Midbrain (tissue), 1 donor: ENCODE measurements around the gene SLC7A7.
"Not testable (repeated sequence)": the region's sequence is repeated elsewhere in the genome, so short reads cannot be mapped to it uniquely, and the experiment has no call there.

Source experiments
- DNase-seq: peaks from one replicate; lab custom pipeline; 2025; lab: John Stamatoyannopoulos, UW

The SLC7A7 gene

GRCh38 chr14:22843123-22843925, 28.1 kb upstream of the SLC7A7 start:
- no peak for DNase-seq

GRCh38 chr14:22842211-22843122, 27.2 kb upstream of the SLC7A7 start:
- DNase-seq: no peak

DNA sequence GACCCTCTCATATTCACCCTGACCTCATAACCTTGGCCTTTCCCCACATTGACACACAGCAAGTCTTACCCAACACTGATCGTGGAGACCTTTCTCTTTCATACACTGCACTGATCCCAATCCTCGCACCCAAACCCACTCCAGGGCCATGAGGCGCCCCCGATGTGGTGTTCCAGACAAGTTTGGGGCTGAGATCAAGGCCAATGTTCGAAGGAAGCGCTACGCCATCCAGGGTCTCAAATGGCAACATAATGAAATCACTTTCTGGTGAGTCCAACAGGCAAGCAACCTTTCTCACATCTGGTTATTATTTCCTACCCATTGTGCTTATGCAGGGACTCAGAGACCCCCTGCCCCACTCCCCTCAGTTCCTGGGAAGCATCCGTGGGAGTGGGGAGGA, 26.5 kb upstream of the SLC7A7 start:
- no peak for DNase-seq

DNA sequence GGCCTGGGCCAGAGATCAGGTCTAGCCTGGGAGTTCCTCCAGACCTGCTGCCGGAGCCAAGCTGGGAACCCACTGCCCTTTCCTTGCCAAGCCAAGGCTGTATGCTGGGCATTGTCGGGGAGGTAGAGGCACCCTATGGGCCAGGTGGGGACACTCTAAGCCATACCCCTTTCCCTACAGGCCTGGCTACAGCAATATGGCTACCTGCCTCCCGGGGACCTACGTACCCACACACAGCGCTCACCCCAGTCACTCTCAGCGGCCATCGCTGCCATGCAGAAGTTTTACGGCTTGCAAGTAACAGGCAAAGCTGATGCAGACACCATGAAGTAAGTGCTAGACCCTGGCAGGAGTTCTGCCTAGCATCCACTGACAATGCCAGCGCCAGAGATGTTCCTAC, 26.1 kb upstream of the SLC7A7 start:
- DNase-seq: no peak

DNA sequence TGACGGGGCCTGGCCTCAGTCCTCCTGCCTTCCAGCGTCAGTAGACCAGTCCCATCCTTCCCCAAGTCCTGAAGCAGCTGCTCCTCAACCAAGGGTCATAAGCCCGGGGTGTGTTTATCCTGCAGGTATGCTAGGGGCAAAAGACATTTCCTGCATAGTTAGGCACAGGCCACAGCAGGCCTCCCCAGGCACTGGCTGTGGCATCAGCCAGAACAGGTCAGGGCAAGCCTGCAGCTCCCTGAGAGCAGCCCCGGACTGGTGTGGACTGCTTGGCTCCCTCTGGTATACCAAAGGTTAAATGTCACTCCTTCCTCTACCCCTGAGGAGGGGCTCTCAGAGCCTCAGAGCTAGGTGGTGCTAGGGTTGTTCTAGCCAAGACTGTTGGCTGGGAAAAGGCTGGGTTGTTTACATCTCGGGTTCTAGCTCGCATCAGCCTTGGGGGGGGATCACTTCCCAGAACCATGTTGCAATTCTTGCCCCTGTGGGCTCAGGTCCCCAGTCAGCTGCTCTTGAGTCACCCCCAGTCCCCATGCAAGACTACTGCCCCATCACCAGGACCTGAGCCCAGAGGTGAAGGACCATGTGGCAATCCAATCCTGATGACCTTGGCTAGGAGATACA, 24.0 kb upstream of the SLC7A7 start:
- DNase-seq: no peak

- no peak for DNase-seq
These were observed 23.4 kb upstream of the SLC7A7 start for GRCh38 chr14:22838631-22839041.

DNA sequence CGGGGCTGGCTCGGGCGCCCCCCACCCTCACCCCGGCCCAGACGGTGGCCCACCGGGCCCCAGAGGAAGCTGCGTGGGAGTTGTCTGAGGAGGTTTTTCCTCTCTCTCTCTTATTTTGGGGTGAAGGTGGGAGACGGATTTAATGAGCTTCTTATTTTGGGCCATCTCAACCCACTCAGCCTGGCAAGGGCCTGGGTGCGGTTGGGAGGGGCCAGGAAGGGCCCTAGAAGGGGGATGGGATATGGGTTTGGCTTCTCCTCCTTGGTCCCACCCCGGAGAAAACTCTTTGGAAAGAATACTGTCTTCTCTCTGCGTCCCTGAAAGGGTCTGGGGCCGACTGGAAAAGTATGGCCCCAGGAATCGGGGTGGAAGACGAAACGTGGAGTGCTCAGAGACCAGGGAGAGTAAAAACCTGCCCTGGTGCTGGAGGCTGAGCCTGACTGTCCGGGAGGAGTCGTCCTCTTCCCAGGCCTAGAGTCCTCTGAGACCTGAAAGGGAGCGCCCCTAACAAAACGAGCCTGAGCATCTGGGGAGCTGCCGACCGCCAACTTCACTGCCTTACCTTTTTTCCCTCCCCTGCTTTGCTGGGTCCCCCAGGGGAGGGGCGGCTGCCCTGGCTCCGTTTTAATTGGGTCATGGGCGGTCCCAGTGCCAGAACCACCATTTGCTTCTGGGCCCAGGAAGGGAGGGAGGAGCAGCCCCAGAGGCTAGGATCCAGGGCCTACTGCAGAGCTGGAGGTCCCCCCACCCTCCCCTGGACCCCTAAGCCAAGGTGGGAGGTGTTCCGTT, 22.7 kb upstream of the SLC7A7 start:
- no peak for DNase-seq

DNA sequence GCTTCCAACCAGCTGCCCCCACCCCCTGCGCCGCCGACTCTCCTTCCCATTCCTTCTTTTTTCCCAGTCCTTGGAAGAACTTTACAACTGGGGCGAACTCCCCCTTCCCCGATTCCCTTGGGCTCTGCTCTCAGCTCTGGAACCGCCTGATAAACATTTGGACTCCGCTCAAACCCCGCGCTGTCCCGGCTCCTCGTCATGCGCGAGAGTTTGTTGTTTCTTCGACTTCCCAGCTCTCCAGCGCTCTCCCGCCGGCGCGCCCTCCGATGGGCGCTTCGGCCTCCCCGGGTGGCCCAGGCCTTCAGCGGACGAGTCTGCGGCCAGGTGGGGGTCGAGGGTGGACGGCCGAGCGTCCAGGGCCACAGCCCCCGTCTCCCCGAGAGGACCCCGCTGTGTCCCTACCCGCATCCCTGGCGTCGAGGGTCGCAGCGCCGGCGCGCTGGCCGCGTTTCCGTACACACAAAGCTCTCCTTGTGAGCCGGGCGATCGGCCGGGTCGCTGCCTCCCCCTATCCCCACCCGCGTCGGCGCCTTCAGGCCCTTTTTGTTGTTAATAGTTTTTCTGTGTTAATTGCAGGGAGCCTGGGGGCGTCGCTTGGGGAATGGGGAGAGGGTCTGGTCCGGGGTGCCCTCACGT, 22.0 kb upstream of the SLC7A7 start:
- DNase-seq: peak; percentile 25

DNA sequence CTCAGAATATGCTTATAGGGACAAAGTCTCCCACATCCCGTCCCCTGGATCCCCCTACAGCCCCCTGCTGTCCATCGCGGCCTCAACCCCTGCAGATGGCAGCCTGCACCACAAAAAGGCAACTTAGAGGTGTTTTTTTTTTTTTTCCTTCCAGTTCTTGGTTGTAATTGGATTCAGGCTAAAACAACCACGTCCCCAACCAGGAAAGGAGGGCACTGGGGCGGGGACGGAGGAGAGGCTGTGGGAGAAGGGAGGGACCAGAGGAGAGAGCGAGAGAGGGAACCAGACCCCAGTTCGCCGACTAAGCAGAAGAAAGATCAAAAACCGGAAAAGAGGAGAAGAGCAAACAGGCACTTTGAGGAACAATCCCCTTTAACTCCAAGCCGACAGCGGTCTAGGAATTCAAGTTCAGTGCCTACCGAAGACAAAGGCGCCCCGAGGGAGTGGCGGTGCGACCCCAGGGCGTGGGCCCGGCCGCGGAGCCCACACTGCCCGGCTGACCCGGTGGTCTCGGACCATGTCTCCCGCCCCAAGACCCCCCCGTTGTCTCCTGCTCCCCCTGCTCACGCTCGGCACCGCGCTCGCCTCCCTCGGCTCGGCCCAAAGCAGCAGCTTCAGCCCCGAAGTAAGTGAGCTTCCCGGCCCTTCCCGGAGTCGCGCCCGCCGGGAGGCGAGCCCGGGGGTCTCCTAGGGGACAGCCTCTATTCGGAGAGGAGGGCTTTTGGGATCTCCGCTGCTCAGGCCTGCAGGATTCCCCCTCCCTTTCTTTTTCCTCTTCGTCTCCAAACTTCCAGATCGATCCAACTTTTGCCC, 21.3 kb upstream of the SLC7A7 start, which contains the start of gene MMP14:
Gene MMP14, plus strand, starts transcription at position 285 of the 813 bp plus-strand sequence. Its CDS starts 233 bp downstream, at position 518.
- peak; percentile 29 for DNase-seq

- no peak for DNase-seq
These were observed 20.3 kb upstream of the SLC7A7 start for GRCh38 chr14:22835505-22835904.

- DNase-seq: no peak
These were observed 15.3 kb upstream of the SLC7A7 start for GRCh38 chr14:22830443-22831010.

DNA sequence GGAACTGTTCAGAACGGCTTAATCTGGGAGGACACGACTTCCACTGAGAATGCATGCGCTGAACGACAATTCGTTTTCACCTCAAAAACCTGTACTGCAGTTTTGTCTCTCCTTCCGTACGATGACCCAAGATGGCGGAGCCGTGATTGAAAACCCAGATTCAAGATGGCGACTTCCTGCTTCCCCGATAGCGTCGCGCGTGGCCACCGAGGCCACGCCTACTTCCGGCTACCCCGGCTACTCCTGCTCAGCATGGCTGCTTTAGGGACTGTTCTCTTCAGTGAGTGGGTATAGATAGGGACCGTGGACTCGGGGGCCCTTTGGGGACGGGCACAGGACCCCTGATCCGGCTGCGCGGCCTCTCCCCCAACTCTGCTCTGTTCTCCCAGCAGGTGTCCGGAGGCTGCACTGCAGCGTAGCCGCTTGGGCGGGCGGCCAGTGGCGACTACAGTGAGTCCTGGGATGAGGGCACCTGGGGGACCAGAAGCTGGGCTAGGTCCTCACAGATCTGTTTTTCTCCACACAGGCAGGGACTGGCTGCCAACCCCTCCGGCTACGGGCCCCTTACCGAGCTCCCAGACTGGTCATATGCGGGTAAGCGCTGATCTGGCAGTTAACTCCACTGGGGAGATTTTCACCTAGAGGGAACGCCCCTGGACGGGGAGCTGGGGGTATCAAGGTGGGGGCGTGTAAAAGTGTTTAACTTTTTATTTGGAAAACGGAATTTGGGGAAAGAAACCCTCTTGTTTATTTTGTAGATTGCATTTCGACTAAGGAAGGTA, 14.6 kb upstream of the SLC7A7 start, which contains the start of gene MRPL52:
Gene MRPL52, plus strand, starts transcription at position 227 of the 782 bp plus-strand sequence. Its CDS starts 26 bp downstream, at position 253.
- peak; percentile 96 for DNase-seq

GRCh38 chr14:22829076-22829660, 13.9 kb upstream of the SLC7A7 start:
- not testable (repeated sequence) for DNase-seq

DNA sequence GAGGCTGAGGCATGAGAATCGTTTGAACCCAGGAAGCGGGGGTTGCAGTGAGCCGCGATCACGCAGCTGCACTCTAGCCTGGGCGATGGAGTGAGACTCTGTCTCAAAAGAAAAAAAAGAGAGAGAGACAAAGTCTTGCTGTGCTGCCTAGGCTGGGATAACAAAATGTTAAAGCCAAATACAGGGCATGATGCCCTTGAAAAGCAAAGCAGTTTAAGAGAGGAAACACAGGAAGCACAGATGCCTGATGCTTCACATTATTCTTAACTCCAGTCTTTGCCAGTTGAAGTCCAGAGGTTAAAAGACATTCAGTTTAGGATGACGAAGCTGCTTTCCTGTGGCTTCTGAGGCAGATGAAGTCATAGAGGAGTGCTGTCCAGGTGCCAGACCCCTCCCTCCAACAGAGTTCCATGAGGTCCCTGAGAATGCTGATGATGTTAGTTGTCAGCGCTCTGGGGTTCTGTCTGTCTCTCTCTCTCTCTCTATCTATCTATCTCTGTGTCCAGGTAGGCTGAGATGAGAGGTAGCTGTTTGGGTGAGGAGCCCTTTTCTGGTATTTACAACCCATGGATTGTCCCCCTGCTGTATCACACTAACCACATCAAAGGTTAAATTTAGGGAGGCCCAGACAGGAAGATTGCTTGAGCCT, 9.6 kb upstream of the SLC7A7 start:
- no peak for DNase-seq

GRCh38 chr14:22822571-22823098, 7.4 kb upstream of the SLC7A7 start:
- DNase-seq: peak; percentile 86

DNA sequence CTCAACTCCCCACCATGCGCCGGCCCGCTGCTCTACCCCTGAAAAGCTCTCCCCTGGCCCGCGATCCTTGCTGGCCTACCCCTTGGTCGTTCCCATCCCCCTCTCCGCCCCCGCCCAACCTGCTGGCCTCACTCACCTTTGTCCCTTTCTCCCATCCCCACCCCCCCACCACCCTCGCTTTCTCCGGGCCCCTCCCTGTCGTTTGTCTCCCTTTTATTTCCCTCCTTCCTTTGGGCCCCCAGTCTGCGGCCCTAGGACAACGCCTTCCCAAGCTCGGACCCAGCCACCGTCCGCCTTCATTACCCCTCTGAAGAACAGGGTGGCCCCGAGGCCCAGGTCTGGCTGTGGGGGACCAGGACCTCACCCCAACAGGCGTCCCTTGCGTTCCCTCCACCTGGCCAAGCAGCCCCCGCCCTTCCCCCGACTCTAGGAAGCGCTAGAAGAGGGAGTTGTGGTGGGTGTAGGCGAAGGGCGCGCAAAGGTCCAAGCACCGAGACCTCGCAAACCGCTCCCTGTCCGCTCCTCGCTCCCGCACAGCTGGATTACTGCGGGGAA, 6.9 kb upstream of the SLC7A7 start:
- DNase-seq: no peak
